GM12892 (cell line): Measurements from ENCODE around the gene CDCA4.

ENCODE experiments used
- DNase-seq: peaks from one replicate; pipeline ENCODE4 v3.0.0; 2011; ENCODE audit not compliant: insufficient read length
- FAIRE-seq: peaks from 2 replicates; lab custom pipeline; 2011; peaks lifted over from hg19 to GRCh38; lab: Jason Lieb, UNC
- POLR2A ChIP-seq: IDR thresholded peaks from 2 replicates; pipeline ENCODE4 v1.6.1; 2011; ENCODE audit warnings: low read depth, low read length, control low read depth
- POLR2AphosphoS5 ChIP-seq: IDR thresholded peaks from 2 replicates; pipeline ENCODE4 v1.6.1; 2011; ENCODE audit warnings: low read depth, low read length, control low read depth
- TAF1 ChIP-seq: IDR thresholded peaks from 2 replicates; pipeline ENCODE4 v1.6.1; 2011; ENCODE audit warnings: low read depth, mild to moderate bottlenecking, control low read depth, low read length, borderline replicate concordance

Gene CDCA4

GRCh38 chr14:105006831-105007592 lies 13.9 kb downstream of the CDCA4 start:
- FAIRE-seq: no peak
- TF ChIP-seq POLR2AphosphoS5 (no peak), POLR2A (no peak), TAF1 (no peak)
- DNase-seq: no peak

GRCh38 chr14:105005929-105006830 lies 14.7 kb downstream of the CDCA4 start:
- no peak for FAIRE-seq
- no peak for DNase-seq
- TF ChIP-seq POLR2A (peak; percentile 38; the same call in 1 of the 2 replicates), TAF1 (no peak), POLR2AphosphoS5 (peak; percentile 55)

- no peak for TF ChIP-seq POLR2A
- no peak; the same call in 1 of the 2 replicates for TF ChIP-seq POLR2AphosphoS5
- TF ChIP-seq TAF1: no peak
- FAIRE-seq: no peak
- DNase-seq: no peak
These were observed 15.5 kb downstream of the CDCA4 start for GRCh38 chr14:105005329-105005928.

GRCh38 chr14:104999361-104999760 lies 21.5 kb downstream of the CDCA4 start:
- TF ChIP-seq TAF1 (no peak), POLR2A (no peak), POLR2AphosphoS5 (no peak)
- DNase-seq (no peak), FAIRE-seq (no peak)

GRCh38 chr14:104998801-104999200 lies 22.1 kb downstream of the CDCA4 start:
- FAIRE-seq (no peak), DNase-seq (no peak)
- TF ChIP-seq POLR2A: no peak
- TF ChIP-seq POLR2AphosphoS5: no peak
- no peak for TF ChIP-seq TAF1

- FAIRE-seq (no peak), DNase-seq (no peak)
- TF ChIP-seq POLR2A: no peak
- TF ChIP-seq TAF1: no peak
- TF ChIP-seq POLR2AphosphoS5: no peak
These were observed 24.4 kb downstream of the CDCA4 start for GRCh38 chr14:104996483-104996882.

- TF ChIP-seq POLR2AphosphoS5: no peak
- no peak for TF ChIP-seq POLR2A
- no peak for TF ChIP-seq TAF1
- FAIRE-seq (no peak), DNase-seq (no peak)
These were observed 24.9 kb downstream of the CDCA4 start for GRCh38 chr14:104996032-104996431.

GRCh38 chr14:104994978-104995377 lies 25.9 kb downstream of the CDCA4 start:
- no peak for DNase-seq
- TF ChIP-seq POLR2A: no peak
- TF ChIP-seq TAF1: no peak
- TF ChIP-seq POLR2AphosphoS5: no peak
- FAIRE-seq: no peak

DNA sequence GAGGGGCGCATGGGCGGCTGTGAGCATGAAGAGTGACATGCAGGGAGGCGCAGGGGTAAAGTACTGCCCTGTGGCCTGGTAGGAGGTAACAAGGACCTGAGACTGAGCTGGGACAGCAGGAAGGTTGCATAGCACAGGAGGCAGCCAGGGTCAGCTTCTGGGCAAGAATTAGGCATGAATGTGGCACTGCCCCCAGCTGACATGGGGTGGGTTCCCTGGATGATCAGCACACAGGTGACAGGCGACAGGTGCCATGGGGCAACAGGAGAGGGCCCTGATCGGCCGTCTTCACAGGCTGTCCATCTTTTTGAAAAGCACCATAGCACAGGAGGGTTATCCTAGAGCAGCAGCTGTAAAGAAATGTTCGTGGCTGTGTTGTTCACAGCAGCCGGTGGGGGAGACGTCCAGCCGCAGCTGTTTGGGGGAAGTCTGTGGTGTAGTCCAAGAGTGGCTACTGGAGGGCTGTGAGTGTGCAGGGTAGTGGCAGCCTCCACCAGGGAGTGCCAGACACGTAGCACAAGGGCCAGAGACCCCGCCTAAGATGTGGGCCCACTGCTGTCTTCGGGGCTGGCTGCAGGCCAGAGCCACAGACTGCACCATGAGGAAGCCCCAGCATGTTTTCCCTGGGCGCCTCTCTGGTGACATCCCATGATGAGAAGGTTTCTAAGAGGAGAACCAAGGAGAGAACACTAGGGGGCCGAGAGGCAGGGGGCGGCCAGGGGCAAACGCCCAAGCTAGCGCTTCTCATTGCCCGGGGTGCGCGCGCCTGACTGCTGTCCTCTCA lies 26.9 kb downstream of the CDCA4 start:
- no peak for DNase-seq
- no peak for FAIRE-seq
- TF ChIP-seq POLR2A (no peak), POLR2AphosphoS5 (no peak), TAF1 (no peak)

GRCh38 chr14:104993306-104993705 lies 27.6 kb downstream of the CDCA4 start:
- no peak for TF ChIP-seq POLR2AphosphoS5
- no peak for TF ChIP-seq POLR2A
- TF ChIP-seq TAF1: no peak
- DNase-seq: no peak
- no peak for FAIRE-seq

GRCh38 chr14:104992501-104992900 lies 28.4 kb downstream of the CDCA4 start:
- TF ChIP-seq POLR2A: no peak
- TF ChIP-seq POLR2AphosphoS5: no peak
- no peak for TF ChIP-seq TAF1
- FAIRE-seq: no peak
- DNase-seq: no peak

- no peak for FAIRE-seq
- no peak for TF ChIP-seq TAF1
- no peak for TF ChIP-seq POLR2AphosphoS5
- TF ChIP-seq POLR2A: no peak
- DNase-seq: no peak
These were observed 29.0 kb downstream of the CDCA4 start for GRCh38 chr14:104991896-104992230.
